ENCODE measurements around the gene RIN2.
"Not testable (repeated sequence)": the region's sequence is repeated elsewhere in the genome, so short reads cannot be mapped to it uniquely, and the experiment has no call there.

The RIN2 gene

GRCh38 chr20:19749618-19750071 lies 8.4 kb upstream of the RIN2 start:
- peaks cover 6% of the 10 kb centered on the region; the same call in 1 of the 2 replicates for H3K9me3 ChIP-seq (ENCODE audit: insufficient read depth, low read length)
- no peak for TF ChIP-seq CTCF (IDR thresholded peaks at IDR 0.05; ENCODE audit: insufficient read depth, low read length, poor library complexity, severe bottlenecking)
- no peak for TF ChIP-seq EZH2phosphoT487 (conservative IDR thresholded peaks at IDR 0.05; ENCODE audit: low read length)

GRCh38 chr20:19750101-19750606 lies 7.9 kb upstream of the RIN2 start:
- TF ChIP-seq EZH2phosphoT487 (conservative IDR thresholded peaks at IDR 0.05; ENCODE audit: low read length): no peak
- TF ChIP-seq CTCF (IDR thresholded peaks at IDR 0.05; ENCODE audit: insufficient read depth, low read length, poor library complexity, severe bottlenecking): no peak
- Histone ChIP-seq H3K9me2 (replicated peaks; ENCODE audit: insufficient read depth, low read length) (no peaks in the 10 kb centered on the region), H3K36me3 (ENCODE audit: low read length) (no peaks in the 10 kb centered on the region), H3K4me3 (ENCODE audit: insufficient read depth, low read length, poor library complexity, severe bottlenecking) (no peak overlapping the region), H3K9ac (ENCODE audit: low read length) (no peak overlapping the region), H4K20me1 (ENCODE audit: low read depth, low read length) (no peaks in the 10 kb centered on the region), H3K9me3 (ENCODE audit: insufficient read depth, low read length) (peaks cover 6% of the 10 kb centered on the region; the same call in 1 of the 2 replicates), H3K27ac (ENCODE audit: low read depth, low read length) (no peak overlapping the region), H2AFZ (ENCODE audit: low read depth, low read length, severe bottlenecking) (no peak overlapping the region), H3K79me2 (ENCODE audit: insufficient read depth, low read length) (no peaks in the 10 kb centered on the region), H3K27me3 (ENCODE audit: low read length) (no peaks in the 10 kb centered on the region; the same call in 1 of the 2 replicates), H3F3A (ENCODE audit: insufficient read depth) (no peaks in the 10 kb centered on the region), H3K4me2 (ENCODE audit: low read depth, low read length, poor library complexity, severe bottlenecking) (no peak overlapping the region)

More at GRCh38 chr20:19749618-19750071, 8.4 kb upstream of the RIN2 start:
- Histone ChIP-seq H3K27me3 (ENCODE audit: low read length) (no peaks in the 10 kb centered on the region; the same call in 1 of the 2 replicates), H3K4me3 (ENCODE audit: insufficient read depth, low read length, poor library complexity, severe bottlenecking) (no peak overlapping the region), H3K27ac (ENCODE audit: low read depth, low read length) (no peak overlapping the region), H3F3A (ENCODE audit: insufficient read depth) (no peaks in the 10 kb centered on the region), H3K9ac (ENCODE audit: low read length) (no peak overlapping the region), H3K36me3 (ENCODE audit: low read length) (no peaks in the 10 kb centered on the region), H3K9me2 (replicated peaks; ENCODE audit: insufficient read depth, low read length) (no peaks in the 10 kb centered on the region), H3K79me2 (ENCODE audit: insufficient read depth, low read length) (no peaks in the 10 kb centered on the region), H2AFZ (ENCODE audit: low read depth, low read length, severe bottlenecking) (no peak overlapping the region), H4K20me1 (ENCODE audit: low read depth, low read length) (no peaks in the 10 kb centered on the region), H3K4me2 (ENCODE audit: low read depth, low read length, poor library complexity, severe bottlenecking) (no peak overlapping the region)

- Histone ChIP-seq H3K4me3 (ENCODE audit: insufficient read depth, low read length, poor library complexity, severe bottlenecking) (no peak overlapping the region), H3K9me2 (replicated peaks; ENCODE audit: insufficient read depth, low read length) (no peaks in the 10 kb centered on the region), H3K27ac (ENCODE audit: low read depth, low read length) (no peak overlapping the region), H4K20me1 (ENCODE audit: low read depth, low read length) (no peaks in the 10 kb centered on the region), H2AFZ (ENCODE audit: low read depth, low read length, severe bottlenecking) (no peak overlapping the region), H3K9ac (ENCODE audit: low read length) (no peak overlapping the region), H3K9me3 (ENCODE audit: insufficient read depth, low read length) (no peaks in the 10 kb centered on the region; the same call in 1 of the 2 replicates), H3F3A (ENCODE audit: insufficient read depth) (no peaks in the 10 kb centered on the region), H3K4me2 (ENCODE audit: low read depth, low read length, poor library complexity, severe bottlenecking) (no peak overlapping the region), H3K79me2 (ENCODE audit: insufficient read depth, low read length) (no peaks in the 10 kb centered on the region), H3K36me3 (ENCODE audit: low read length) (no peaks in the 10 kb centered on the region), H3K27me3 (ENCODE audit: low read length) (no peaks in the 10 kb centered on the region; the same call in 1 of the 2 replicates)
- TF ChIP-seq CTCF (IDR thresholded peaks at IDR 0.05; ENCODE audit: insufficient read depth, low read length, poor library complexity, severe bottlenecking) (no peak), EZH2phosphoT487 (conservative IDR thresholded peaks at IDR 0.05; ENCODE audit: low read length) (no peak)
These were observed 7.0 kb upstream of the RIN2 start for GRCh38 chr20:19750907-19751636.

- H2AFZ ChIP-seq (ENCODE audit: low read depth, low read length, severe bottlenecking); H3K27ac ChIP-seq (ENCODE audit: low read depth, low read length); H3K79me2 ChIP-seq (ENCODE audit: insufficient read depth, low read length); H3K27me3 ChIP-seq (ENCODE audit: low read length); H3K9ac ChIP-seq (ENCODE audit: low read length); H3K4me2 ChIP-seq (ENCODE audit: low read depth, low read length, poor library complexity, severe bottlenecking); H3K36me3 ChIP-seq (ENCODE audit: low read length); H3K9me2 ChIP-seq (replicated peaks; ENCODE audit: insufficient read depth, low read length); H3K4me3 ChIP-seq (ENCODE audit: insufficient read depth, low read length, poor library complexity, severe bottlenecking); H4K20me1 ChIP-seq (ENCODE audit: low read depth, low read length); H3F3A ChIP-seq (ENCODE audit: insufficient read depth); H3K9me3 ChIP-seq (ENCODE audit: insufficient read depth, low read length): not testable (repeated sequence)
These were observed 3.9 kb upstream of the RIN2 start for GRCh38 chr20:19754201-19754600.
